OCI-LY3 (cell line): ENCODE results near the gene TBKBP1.

Experiments
- CTCF ChIP-seq: fragments of 200-600, 300-600 bp; sonication (generic); IDR thresholded peaks from 2 replicates; pipeline ENCODE4 v1.5.1; 2014; ENCODE audit warnings: antibody characterized with exemption, low read length, low read depth
- EZH2phosphoT487 ChIP-seq: fragments of 200-600 bp; shearing (Covaris generic); IDR thresholded peaks from 2 replicates; pipeline ENCODE4 v1.6.1; 2018; ENCODE audit warnings: antibody characterized with exemption, mixed run types, low read depth

GRCh38 chr17:47736501-47737495 lies 42.8 kb downstream of the TBKBP1 start:
- no peak for TF ChIP-seq CTCF
- TF ChIP-seq EZH2phosphoT487, result no peak
